Measurements from ENCODE around the gene MAP7D2. TPM values are rescaled to one million over a fixed set of nuclear protein-coding genes. Genes with fewer than 3 reads are reported as not detected.

MAP7D2 gene
- total and polyA plus RNA-seq, 2 experiments from 2014 or later, result 0.90 to 1.6 TPM

- Histone ChIP-seq H3F3A (replicated peaks; ENCODE audit: low read depth) (no peaks in the 10 kb centered on the region), H3K79me2 (replicated peaks; ENCODE audit: insufficient read depth) (peaks cover 50% of the 10 kb centered on the region), H3K27ac (ENCODE audit: low read depth) (no peak overlapping the region), H3K4me2 (no peak overlapping the region), H3K9me2 (ENCODE audit: insufficient read depth) (no peaks in the 10 kb centered on the region), H3K36me3 (ENCODE audit: insufficient read depth) (no peaks in the 10 kb centered on the region), H3K27me3 (ENCODE audit: insufficient read depth) (no peaks in the 10 kb centered on the region), H3K4me3 (no peak overlapping the region), H3K4me1 (ENCODE audit: insufficient read depth) (peaks cover 13% of the 10 kb centered on the region), H2AFZ (no peak overlapping the region), H4K20me1 (replicated peaks; ENCODE audit: insufficient read depth) (no peaks in the 10 kb centered on the region; the same call in 1 of the 2 replicates)
- Mint-ChIP-seq H3K27ac (no peak overlapping the region), H3K9me3 (no peaks in the 10 kb centered on the region), H3K4me1 (peaks cover 20% of the 10 kb centered on the region), H3K36me3 (ENCODE audit: low read depth) (peaks cover 5% of the 10 kb centered on the region; the same call in 2 of the 3 replicates), H3K27me3 (ENCODE audit: insufficient read depth, low read depth, poor library complexity) (no peaks in the 10 kb centered on the region), H3K4me3 (no peak overlapping the region)
- no peak for DNase-seq (ENCODE audit: low spot score)
- TF ChIP-seq CTCF (conservative IDR thresholded peaks at IDR 0.05; ENCODE audit: low read depth in 2 of 2) (no peak), EZH2 (IDR thresholded peaks at IDR 0.05; ENCODE audit: low read depth, unreplicated experiment) (no peak), ZNF331 (CRISPR knock-in tag; IDR thresholded peaks at IDR 0.05; ENCODE audit: low read depth) (no peak), ZNF114 (CRISPR knock-in tag; IDR thresholded peaks at IDR 0.05) (no peak), STAT1 (IDR thresholded peaks at IDR 0.05; ENCODE audit: unreplicated experiment) (no peak)
- no peak for ATAC-seq
Measured at GRCh38 chrX:19986531-19986930, 130.2 kb downstream of the MAP7D2 start.

- H3K9me2 ChIP-seq (ENCODE audit: insufficient read depth), result no peaks in the 10 kb centered on the region
- H2AFZ ChIP-seq, result no peak overlapping the region
- H3K4me1 ChIP-seq (ENCODE audit: insufficient read depth), result peaks cover 6% of the 10 kb centered on the region; the same call in 1 of the 2 replicates
- no peaks in the 10 kb centered on the region for H3F3A ChIP-seq (replicated peaks; ENCODE audit: low read depth)
- no peaks in the 10 kb centered on the region for H3K27me3 ChIP-seq (ENCODE audit: insufficient read depth)
- H3K4me2 ChIP-seq, result no peak overlapping the region
- H4K20me1 ChIP-seq (replicated peaks; ENCODE audit: insufficient read depth), result no peaks in the 10 kb centered on the region; the same call in 1 of the 2 replicates
- no peak for DNase-seq (ENCODE audit: low spot score)
- H3K4me3 ChIP-seq, result no peak overlapping the region
- peaks cover 53% of the 10 kb centered on the region for H3K79me2 ChIP-seq (replicated peaks; ENCODE audit: insufficient read depth)
- no peak overlapping the region for H3K27ac ChIP-seq (ENCODE audit: low read depth)
- no peak for TF ChIP-seq ZNF331 (CRISPR knock-in tag; IDR thresholded peaks at IDR 0.05; ENCODE audit: low read depth)
- peak overlapping the region; percentile 4; the same call in 1 of the 3 replicates for H3K4me3 Mint-ChIP-seq
- peaks cover 20% of the 10 kb centered on the region for H3K36me3 Mint-ChIP-seq (ENCODE audit: low read depth)
- peaks cover 12% of the 10 kb centered on the region; the same call in 2 of the 3 replicates for H3K4me1 Mint-ChIP-seq
- H3K27ac Mint-ChIP-seq, result no peak overlapping the region
- no peaks in the 10 kb centered on the region for H3K27me3 Mint-ChIP-seq (ENCODE audit: insufficient read depth, low read depth, poor library complexity)
- no peaks in the 10 kb centered on the region for H3K36me3 ChIP-seq (ENCODE audit: insufficient read depth)
- H3K9me3 Mint-ChIP-seq, result peaks cover 10% of the 10 kb centered on the region
- ATAC-seq, result no peak
Measured at GRCh38 chrX:19981947-19982346, 134.8 kb downstream of the MAP7D2 start.

- peaks cover 4% of the 10 kb centered on the region; the same call in 1 of the 3 replicates for H3K4me1 Mint-ChIP-seq
- no peak overlapping the region for H3K4me3 Mint-ChIP-seq
- Histone ChIP-seq H3K27me3 (ENCODE audit: insufficient read depth) (no peaks in the 10 kb centered on the region), H2AFZ (no peak overlapping the region), H3K79me2 (replicated peaks; ENCODE audit: insufficient read depth) (peaks cover 29% of the 10 kb centered on the region), H3K4me3 (no peak overlapping the region), H4K20me1 (replicated peaks; ENCODE audit: insufficient read depth) (no peaks in the 10 kb centered on the region; the same call in 1 of the 2 replicates), H3F3A (replicated peaks; ENCODE audit: low read depth) (no peaks in the 10 kb centered on the region), H3K36me3 (ENCODE audit: insufficient read depth) (no peaks in the 10 kb centered on the region), H3K4me2 (no peak overlapping the region), H3K27ac (ENCODE audit: low read depth) (no peak overlapping the region), H3K4me1 (ENCODE audit: insufficient read depth) (no peaks in the 10 kb centered on the region), H3K9me2 (ENCODE audit: insufficient read depth) (no peaks in the 10 kb centered on the region)
- ATAC-seq (no peak), DNase-seq (ENCODE audit: low spot score) (no peak)
- H3K9me3 Mint-ChIP-seq, result peaks cover 14% of the 10 kb centered on the region
- peaks cover 18% of the 10 kb centered on the region for H3K36me3 Mint-ChIP-seq (ENCODE audit: low read depth)
- H3K27ac Mint-ChIP-seq, result no peak overlapping the region
- no peaks in the 10 kb centered on the region for H3K27me3 Mint-ChIP-seq (ENCODE audit: insufficient read depth, low read depth, poor library complexity)
- TF ChIP-seq STAT1 (IDR thresholded peaks at IDR 0.05; ENCODE audit: unreplicated experiment), result no peak
- no peak for TF ChIP-seq POLR2AphosphoS5 (IDR thresholded peaks at IDR 0.05; ENCODE audit: low read depth)
- no peak for TF ChIP-seq REST (IDR thresholded peaks at IDR 0.05; ENCODE audit: unreplicated experiment)
Measured at GRCh38 chrX:19975845-19976244, 140.9 kb downstream of the MAP7D2 start.
